Measurements from ENCODE around the gene IL17B.

Gene IL17B

GRCh38 chr5:149352169-149352568 is 26.9 kb downstream of the IL17B start:
- no peak for DNase-seq

GRCh38 chr5:149349382-149349781 is 29.7 kb downstream of the IL17B start:
- DNase-seq, result no peak

GRCh38 chr5:149348518-149348917 is 30.6 kb downstream of the IL17B start:
- DNase-seq, result peak; percentile 71

GRCh38 chr5:149345892-149346222 is 33.2 kb downstream of the IL17B start:
- DNase-seq, result peak; percentile 36

GRCh38 chr5:149345147-149345891 is 33.8 kb downstream of the IL17B start, which contains the start of gene GRPEL2:
Gene GRPEL2 (plus strand): TSS chr5:149345499. CDS start chr5:149345540, 41 bp downstream.
- peak; percentile 98 for DNase-seq

GRCh38 chr5:149344151-149344550 is 34.9 kb downstream of the IL17B start:
- no peak for DNase-seq

GRCh38 chr5:149341876-149342275 is 37.2 kb downstream of the IL17B start:
- DNase-seq, result no peak

GRCh38 chr5:149340920-149341319 is 38.2 kb downstream of the IL17B start:
- DNase-seq, result no peak

- DNase-seq, result no peak
Measured at GRCh38 chr5:149338364-149338763, 40.7 kb downstream of the IL17B start.

GRCh38 chr5:149337736-149338135 is 41.4 kb downstream of the IL17B start:
- DNase-seq, result no peak

- DNase-seq, result no peak
Measured at GRCh38 chr5:149333711-149334443, 45.2 kb downstream of the IL17B start.

- DNase-seq, result no peak
Measured at GRCh38 chr5:149328177-149328576, 50.9 kb downstream of the IL17B start.

- DNase-seq, result no peak
Measured at GRCh38 chr5:149326611-149327010, 52.5 kb downstream of the IL17B start.

GRCh38 chr5:149325894-149326293 is 53.2 kb downstream of the IL17B start:
- DNase-seq, result no peak

GRCh38 chr5:149325166-149325735 is 53.8 kb downstream of the IL17B start:
- no peak for DNase-seq

- DNase-seq, result no peak
Measured at GRCh38 chr5:149324641-149325040, 54.5 kb downstream of the IL17B start.
